HG03457 (cell line): ENCODE results near the gene DDX39B.
"Not testable (repeated sequence)": the region's sequence is repeated elsewhere in the genome, so short reads cannot be mapped to it uniquely, and the experiment has no call there.

ENCODE experiments used
- ATAC-seq: cut with Tn5 transposase; IDR thresholded peaks from one replicate; pipeline ENCODE4 v1.9.1; 2021; ENCODE audit warnings: moderate number of reproducible peaks; ENCODE audit not compliant: unreplicated experiment

The DDX39B gene

GRCh38 chr6:31541658-31542521, at the start of gene DDX39B:
Gene DDX39B, minus strand, starts transcription at chr6:31542003. Its CDS starts 1,471 bp downstream, at chr6:31540532.
- peak; percentile 39 for ATAC-seq

- not testable (repeated sequence) for ATAC-seq
Observed at GRCh38 chr6:31590691-31591090, 48.9 kb upstream of the DDX39B start.

- no peak for ATAC-seq
Observed at GRCh38 chr6:31588871-31589650, 47.3 kb upstream of the DDX39B start.

GRCh38 chr6:31587791-31588777, 46.3 kb upstream of the DDX39B start:
- ATAC-seq, result no peak

- ATAC-seq, result no peak
Observed at GRCh38 chr6:31586599-31587281, 44.9 kb upstream of the DDX39B start.

GRCh38 chr6:31586008-31586407, 44.2 kb upstream of the DDX39B start, which contains the start of gene LST1:
Gene LST1, plus strand, starts transcription at chr6:31586277. Its CDS starts 1,023 bp downstream, at chr6:31587300.
- no peak for ATAC-seq

- no peak for ATAC-seq
Observed at GRCh38 chr6:31585491-31585890, 43.7 kb upstream of the DDX39B start.

GRCh38 chr6:31582230-31582643, 40.4 kb upstream of the DDX39B start, which contains the start of gene LTB:
Gene LTB, minus strand, starts transcription at chr6:31582424. Its CDS starts 7 bp downstream, at chr6:31582417.
- no peak for ATAC-seq

GRCh38 chr6:31581434-31582229, 39.8 kb upstream of the DDX39B start:
- ATAC-seq, result no peak

- no peak for ATAC-seq
Observed at GRCh38 chr6:31580807-31581433, 39.1 kb upstream of the DDX39B start.

GRCh38 chr6:31580438-31580740, 38.6 kb upstream of the DDX39B start:
- ATAC-seq, result no peak

- no peak for ATAC-seq
Observed at GRCh38 chr6:31579546-31580437, 38.0 kb upstream of the DDX39B start.

- no peak for ATAC-seq
Observed at GRCh38 chr6:31579119-31579505, 37.3 kb upstream of the DDX39B start.

GRCh38 chr6:31578184-31579118, 36.6 kb upstream of the DDX39B start:
- no peak for ATAC-seq

GRCh38 chr6:31577579-31577966, 35.8 kb upstream of the DDX39B start:
- no peak for ATAC-seq

- ATAC-seq, result no peak
Observed at GRCh38 chr6:31576897-31577578, 35.2 kb upstream of the DDX39B start.
